Mesothelial cell of epicardium (in vitro differentiated cells): ENCODE data around the gene FGFR4. TPM values are rescaled to one million over a fixed set of nuclear protein-coding genes. Genes with fewer than 3 reads are reported as not detected.

Experiments used
- DNase-seq, 2 experiments: peaks; one replicate each; pipeline ENCODE4 v3.0.0; 2021; ENCODE audit warnings: low spot score in 2 of 2; ENCODE audit not compliant: unreplicated experiment in 2 of 2
- H3K27ac Mint-ChIP-seq: 2 replicates; pipeline ENCODE4 v1.8.0; 2021; ENCODE audit warnings: mixed read lengths
- H3K27me3 Mint-ChIP-seq: 2 replicates; pipeline ENCODE4 v1.8.0; 2021; ENCODE audit warnings: low read depth, mixed read lengths
- H3K36me3 Mint-ChIP-seq: 2 replicates; pipeline ENCODE4 v1.8.0; 2021; ENCODE audit warnings: mixed read lengths
- H3K4me1 Mint-ChIP-seq: 2 replicates; pipeline ENCODE4 v1.8.0; 2021; ENCODE audit warnings: mixed read lengths
- H3K4me3 Mint-ChIP-seq: 2 replicates; pipeline ENCODE4 v1.8.0; 2021; ENCODE audit warnings: mild to moderate bottlenecking, moderate library complexity, mixed read lengths
- H3K9me3 Mint-ChIP-seq: 2 replicates; pipeline ENCODE4 v1.8.0; 2021; ENCODE audit warnings: mixed read lengths
- total RNA-seq: library from RNA; stranded (reverse); gene quantifications from 3 replicates; pipeline ENCODE4 v1.2.1, GENCODE V29; 2021
- TF ChIP-seq, protein P1 (sequence below): fragments of 200-600 bp; sonication (generic); IDR thresholded peaks from one replicate; pipeline ENCODE4 v1.5.0; 2021; ENCODE audit warnings: antibody characterized with exemption; ENCODE audit not compliant: unreplicated experiment

Gene FGFR4
- total RNA-seq, 1 donor from 2014 or later, result 5.9 TPM

DNA sequence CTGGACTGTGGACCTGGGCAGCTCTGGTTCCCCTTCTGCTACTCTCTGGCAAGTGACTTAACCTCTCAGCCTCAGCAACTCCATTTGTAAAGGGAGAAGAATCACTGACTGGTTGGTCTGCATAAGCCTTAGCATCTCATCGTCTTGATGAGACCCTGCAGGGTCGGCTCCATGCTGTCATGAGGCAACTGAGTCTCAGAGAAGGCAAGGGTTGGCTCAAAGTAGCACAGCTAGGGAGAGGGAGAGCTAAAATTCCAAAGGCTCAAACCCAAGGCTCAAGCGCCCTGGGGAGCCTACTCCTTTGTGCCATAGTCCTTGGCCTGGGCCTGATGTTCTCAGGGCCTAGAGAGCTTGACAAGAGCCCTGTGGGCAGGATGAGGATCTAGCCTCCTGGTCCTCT lies 4.5 kb downstream of the FGFR4 start:
- Mint-ChIP-seq H3K9me3 (no peaks in the 10 kb centered on the region), H3K4me3 (no peak overlapping the region), H3K4me1 (peaks cover 3% of the 10 kb centered on the region), H3K36me3 (no peaks in the 10 kb centered on the region), H3K27ac (no peak overlapping the region), H3K27me3 (peaks cover 17% of the 10 kb centered on the region)
- TF ChIP-seq, protein P1, sequence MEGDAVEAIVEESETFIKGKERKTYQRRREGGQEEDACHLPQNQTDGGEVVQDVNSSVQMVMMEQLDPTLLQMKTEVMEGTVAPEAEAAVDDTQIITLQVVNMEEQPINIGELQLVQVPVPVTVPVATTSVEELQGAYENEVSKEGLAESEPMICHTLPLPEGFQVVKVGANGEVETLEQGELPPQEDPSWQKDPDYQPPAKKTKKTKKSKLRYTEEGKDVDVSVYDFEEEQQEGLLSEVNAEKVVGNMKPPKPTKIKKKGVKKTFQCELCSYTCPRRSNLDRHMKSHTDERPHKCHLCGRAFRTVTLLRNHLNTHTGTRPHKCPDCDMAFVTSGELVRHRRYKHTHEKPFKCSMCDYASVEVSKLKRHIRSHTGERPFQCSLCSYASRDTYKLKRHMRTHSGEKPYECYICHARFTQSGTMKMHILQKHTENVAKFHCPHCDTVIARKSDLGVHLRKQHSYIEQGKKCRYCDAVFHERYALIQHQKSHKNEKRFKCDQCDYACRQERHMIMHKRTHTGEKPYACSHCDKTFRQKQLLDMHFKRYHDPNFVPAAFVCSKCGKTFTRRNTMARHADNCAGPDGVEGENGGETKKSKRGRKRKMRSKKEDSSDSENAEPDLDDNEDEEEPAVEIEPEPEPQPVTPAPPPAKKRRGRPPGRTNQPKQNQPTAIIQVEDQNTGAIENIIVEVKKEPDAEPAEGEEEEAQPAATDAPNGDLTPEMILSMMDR, result no peak
- DNase-seq, result no peak

DNA sequence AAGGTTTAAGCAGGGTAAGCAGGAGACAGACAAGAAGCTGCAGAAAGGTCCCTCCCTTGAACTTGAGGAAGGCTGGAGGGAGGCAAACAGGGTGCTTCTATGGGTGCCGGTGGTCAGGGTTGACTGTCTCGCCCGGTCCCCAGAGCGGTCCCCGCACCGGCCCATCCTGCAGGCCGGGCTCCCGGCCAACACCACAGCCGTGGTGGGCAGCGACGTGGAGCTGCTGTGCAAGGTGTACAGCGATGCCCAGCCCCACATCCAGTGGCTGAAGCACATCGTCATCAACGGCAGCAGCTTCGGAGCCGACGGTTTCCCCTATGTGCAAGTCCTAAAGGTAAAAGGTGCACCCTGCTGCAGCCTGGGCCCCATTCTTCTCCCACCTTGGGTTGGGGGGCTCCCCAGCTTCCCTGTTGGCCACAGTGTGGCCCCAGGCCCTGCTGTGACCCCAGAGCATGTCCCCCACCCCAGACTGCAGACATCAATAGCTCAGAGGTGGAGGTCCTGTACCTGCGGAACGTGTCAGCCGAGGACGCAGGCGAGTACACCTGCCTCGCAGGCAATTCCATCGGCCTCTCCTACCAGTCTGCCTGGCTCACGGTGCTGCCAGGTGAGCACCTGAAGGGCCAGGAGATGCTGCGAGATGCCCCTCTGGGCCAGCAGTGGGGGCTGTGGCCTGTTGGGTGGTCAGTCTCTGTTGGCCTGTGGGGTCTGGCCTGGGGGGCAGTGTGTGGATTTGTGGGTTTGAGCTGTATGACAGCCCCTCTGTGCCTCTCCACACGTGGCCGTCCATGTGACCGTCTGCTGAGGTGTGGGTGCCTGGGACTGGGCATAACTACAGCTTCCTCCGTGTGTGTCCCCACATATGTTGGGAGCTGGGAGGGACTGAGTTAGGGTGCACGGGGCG lies 5.7 kb downstream of the FGFR4 start:
- H3K4me1 Mint-ChIP-seq, result peaks cover 2% of the 10 kb centered on the region
- DNase-seq, result no peak
- no peaks in the 10 kb centered on the region for H3K9me3 Mint-ChIP-seq
- TF ChIP-seq, protein P1, result no peak
- H3K27me3 Mint-ChIP-seq, result peaks cover 14% of the 10 kb centered on the region
- H3K4me3 Mint-ChIP-seq, result no peak overlapping the region
- no peak overlapping the region for H3K27ac Mint-ChIP-seq
- H3K36me3 Mint-ChIP-seq, result no peaks in the 10 kb centered on the region

DNA sequence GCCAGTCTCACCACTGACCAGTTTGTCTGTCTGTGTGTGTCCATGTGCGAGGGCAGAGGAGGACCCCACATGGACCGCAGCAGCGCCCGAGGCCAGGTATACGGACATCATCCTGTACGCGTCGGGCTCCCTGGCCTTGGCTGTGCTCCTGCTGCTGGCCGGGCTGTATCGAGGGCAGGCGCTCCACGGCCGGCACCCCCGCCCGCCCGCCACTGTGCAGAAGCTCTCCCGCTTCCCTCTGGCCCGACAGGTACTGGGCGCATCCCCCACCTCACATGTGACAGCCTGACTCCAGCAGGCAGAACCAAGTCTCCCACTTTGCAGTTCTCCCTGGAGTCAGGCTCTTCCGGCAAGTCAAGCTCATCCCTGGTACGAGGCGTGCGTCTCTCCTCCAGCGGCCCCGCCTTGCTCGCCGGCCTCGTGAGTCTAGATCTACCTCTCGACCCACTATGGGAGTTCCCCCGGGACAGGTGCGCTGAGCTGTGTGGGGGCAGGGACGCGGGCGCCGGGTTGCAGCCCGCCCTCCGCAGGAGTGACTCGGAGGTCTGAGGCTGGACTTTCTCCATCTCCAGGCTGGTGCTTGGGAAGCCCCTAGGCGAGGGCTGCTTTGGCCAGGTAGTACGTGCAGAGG lies 6.5 kb downstream of the FGFR4 start:
- peaks cover 9% of the 10 kb centered on the region for H3K27me3 Mint-ChIP-seq
- no peak for DNase-seq
- TF ChIP-seq, protein P1, result no peak
- no peaks in the 10 kb centered on the region for H3K9me3 Mint-ChIP-seq
- H3K27ac Mint-ChIP-seq, result no peak overlapping the region
- no peaks in the 10 kb centered on the region for H3K4me1 Mint-ChIP-seq
- no peaks in the 10 kb centered on the region for H3K36me3 Mint-ChIP-seq
- H3K4me3 Mint-ChIP-seq, result no peak overlapping the region

DNA sequence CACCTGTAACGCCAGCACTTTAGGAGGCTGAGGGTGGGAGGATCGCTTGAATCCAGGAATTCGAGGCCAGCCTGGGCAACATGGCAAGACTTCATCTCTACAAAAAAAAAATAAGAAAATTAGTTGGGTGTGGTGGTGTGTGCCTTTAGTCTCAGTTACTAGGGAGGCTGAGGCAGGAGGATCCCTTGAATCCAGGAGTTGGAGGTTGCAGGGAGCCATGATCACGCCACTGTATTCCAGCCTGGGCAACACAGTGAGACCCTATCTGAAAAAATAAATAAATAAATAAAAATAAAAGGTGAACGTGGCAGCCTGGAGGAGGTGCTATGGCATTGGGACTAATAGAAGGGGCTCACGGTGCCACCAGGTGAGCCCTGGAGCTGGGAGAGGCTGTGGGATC lies 7.1 kb downstream of the FGFR4 start:
- TF ChIP-seq, protein P1, result no peak
- Mint-ChIP-seq H3K36me3 (no peaks in the 10 kb centered on the region), H3K27me3 (peaks cover 4% of the 10 kb centered on the region), H3K27ac (no peak overlapping the region), H3K9me3 (no peaks in the 10 kb centered on the region), H3K4me1 (peaks cover 3% of the 10 kb centered on the region), H3K4me3 (no peak overlapping the region)
- DNase-seq, result no peak

DNA sequence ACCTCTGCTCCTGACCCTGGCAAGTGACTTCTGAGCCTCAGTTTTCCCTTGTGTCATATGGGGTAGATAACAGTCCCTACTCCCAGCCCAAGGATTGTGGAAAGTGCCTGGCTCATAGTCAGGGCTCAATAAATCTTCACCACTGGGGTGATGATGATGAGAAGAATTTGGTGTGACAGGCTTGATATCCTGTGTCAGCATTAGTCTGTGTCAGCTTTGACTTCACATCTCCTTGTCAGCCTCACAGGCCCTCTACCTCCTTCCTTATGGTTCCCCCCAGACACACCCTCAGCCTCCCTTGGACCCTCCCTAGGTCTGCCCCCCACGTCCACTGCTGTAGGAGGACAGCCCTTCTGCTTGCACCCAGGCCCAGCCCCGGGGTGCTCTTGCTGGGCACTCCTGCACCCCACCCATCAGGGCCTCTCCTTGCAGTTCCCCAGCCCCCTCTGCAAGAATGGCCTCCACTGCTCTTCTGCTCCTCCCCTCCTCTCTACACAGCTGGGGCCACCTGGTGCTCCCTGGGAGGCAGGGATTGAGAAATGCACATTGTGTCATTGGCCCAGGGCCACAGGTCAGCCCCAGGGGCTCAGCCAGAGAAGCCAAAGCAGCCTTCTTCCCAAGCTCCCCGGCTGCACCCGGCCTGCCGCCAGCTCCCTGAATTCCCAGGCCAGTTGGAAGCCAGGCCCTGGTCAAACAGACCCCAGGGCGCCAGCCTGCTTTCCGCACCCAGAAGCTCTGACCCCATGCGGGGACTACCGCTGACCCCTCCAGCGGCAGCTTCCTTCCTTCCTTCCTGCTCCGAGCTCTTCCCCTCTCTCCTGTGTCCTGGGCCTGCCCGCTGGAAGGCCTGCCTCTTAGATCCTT lies 7.7 kb downstream of the FGFR4 start:
- Mint-ChIP-seq H3K27me3 (no peaks in the 10 kb centered on the region), H3K9me3 (no peaks in the 10 kb centered on the region), H3K27ac (no peak overlapping the region), H3K36me3 (no peaks in the 10 kb centered on the region), H3K4me1 (peaks cover 3% of the 10 kb centered on the region), H3K4me3 (no peak overlapping the region)
- no peak for DNase-seq
- TF ChIP-seq, protein P1, result no peak
